ENCODE measurements around the gene ANKRD33B. TPM values are rescaled to one million over a fixed set of nuclear protein-coding genes. Genes with fewer than 3 reads are reported as not detected.

The ANKRD33B gene
- total and polyA plus RNA-seq, 2 donors (not counting 1 experiment from before 2014, with no cell fraction given), result 7.7 to 7.8 TPM

GRCh38 chr5:10681731-10682679 is 118.1 kb downstream of the ANKRD33B start:
- H3K4me3 ChIP-seq (replicated peaks in 1 of 4; ENCODE audit: control extremely low read depth in 1 of 4, insufficient read depth in 1 of 4, low read depth in 3 of 4, low read length in 4 of 4), result no peak overlapping the region
- H4K20me1 ChIP-seq (ENCODE audit: control insufficient read depth, extremely low read depth, insufficient read depth, low read length), result no peaks in the 10 kb centered on the region
- TF ChIP-seq CTCF (conservative IDR thresholded peaks at IDR 0.05 in 1 of 2, IDR thresholded peaks at IDR 0.05 in 1 of 2; ENCODE audit: low read depth in 1 of 2, low read length in 2 of 2) (no peak), EZH2 (IDR thresholded peaks at IDR 0.05; ENCODE audit: low read length, missing control alignments) (no peak)
- H3K36me3 ChIP-seq (ENCODE audit: control insufficient read depth, insufficient read depth, low read length), result peaks cover 16% of the 10 kb centered on the region
- no peak overlapping the region for H2AFZ ChIP-seq (ENCODE audit: low read length)
- no peak overlapping the region for H3K27ac ChIP-seq (ENCODE audit: insufficient read depth, low read length)
- no peaks in the 10 kb centered on the region for H3K79me2 ChIP-seq (ENCODE audit: control insufficient read depth, insufficient read depth, low read length)
- no peaks in the 10 kb centered on the region for H3K27me3 ChIP-seq (ENCODE audit: control insufficient read depth, insufficient read depth, low read length)
- no peaks in the 10 kb centered on the region for H3K4me1 ChIP-seq (ENCODE audit: control insufficient read depth, extremely low read depth, insufficient read depth, low read length)
- H3K9ac ChIP-seq (ENCODE audit: insufficient read depth, low read length), result no peak overlapping the region
- H3K4me2 ChIP-seq (ENCODE audit: extremely low read depth, insufficient read depth, low read length), result no peak overlapping the region
- DNase-seq (ENCODE audit: low read depth in 2 of 2), result no peak
- H3K9me3 ChIP-seq (ENCODE audit: control insufficient read depth, insufficient read depth, low read depth, low read length), result no peaks in the 10 kb centered on the region

- no peaks in the 10 kb centered on the region for H3K27me3 ChIP-seq (ENCODE audit: control insufficient read depth, insufficient read depth, low read length)
- H3K4me3 ChIP-seq (replicated peaks in 1 of 4; ENCODE audit: control extremely low read depth in 1 of 4, insufficient read depth in 1 of 4, low read depth in 3 of 4, low read length in 4 of 4), result no peak overlapping the region
- H3K9me3 ChIP-seq (ENCODE audit: control insufficient read depth, insufficient read depth, low read depth, low read length), result no peaks in the 10 kb centered on the region
- no peak overlapping the region for H3K4me2 ChIP-seq (ENCODE audit: extremely low read depth, insufficient read depth, low read length)
- no peak for DNase-seq (ENCODE audit: low read depth in 2 of 2)
- no peaks in the 10 kb centered on the region for H3K4me1 ChIP-seq (ENCODE audit: control insufficient read depth, extremely low read depth, insufficient read depth, low read length)
- H2AFZ ChIP-seq (ENCODE audit: low read length), result no peak overlapping the region
- H3K9ac ChIP-seq (ENCODE audit: insufficient read depth, low read length), result no peak overlapping the region
- no peak for TF ChIP-seq CTCF (conservative IDR thresholded peaks at IDR 0.05 in 1 of 2, IDR thresholded peaks at IDR 0.05 in 1 of 2; ENCODE audit: low read depth in 1 of 2, low read length in 2 of 2)
- no peak overlapping the region for H3K27ac ChIP-seq (ENCODE audit: insufficient read depth, low read length)
- H3K79me2 ChIP-seq (ENCODE audit: control insufficient read depth, insufficient read depth, low read length), result no peaks in the 10 kb centered on the region
- H3K36me3 ChIP-seq (ENCODE audit: control insufficient read depth, insufficient read depth, low read length), result peaks cover 16% of the 10 kb centered on the region
- no peaks in the 10 kb centered on the region for H4K20me1 ChIP-seq (ENCODE audit: control insufficient read depth, extremely low read depth, insufficient read depth, low read length)
Measured at GRCh38 chr5:10682801-10683525, 119.1 kb downstream of the ANKRD33B start.

DNA sequence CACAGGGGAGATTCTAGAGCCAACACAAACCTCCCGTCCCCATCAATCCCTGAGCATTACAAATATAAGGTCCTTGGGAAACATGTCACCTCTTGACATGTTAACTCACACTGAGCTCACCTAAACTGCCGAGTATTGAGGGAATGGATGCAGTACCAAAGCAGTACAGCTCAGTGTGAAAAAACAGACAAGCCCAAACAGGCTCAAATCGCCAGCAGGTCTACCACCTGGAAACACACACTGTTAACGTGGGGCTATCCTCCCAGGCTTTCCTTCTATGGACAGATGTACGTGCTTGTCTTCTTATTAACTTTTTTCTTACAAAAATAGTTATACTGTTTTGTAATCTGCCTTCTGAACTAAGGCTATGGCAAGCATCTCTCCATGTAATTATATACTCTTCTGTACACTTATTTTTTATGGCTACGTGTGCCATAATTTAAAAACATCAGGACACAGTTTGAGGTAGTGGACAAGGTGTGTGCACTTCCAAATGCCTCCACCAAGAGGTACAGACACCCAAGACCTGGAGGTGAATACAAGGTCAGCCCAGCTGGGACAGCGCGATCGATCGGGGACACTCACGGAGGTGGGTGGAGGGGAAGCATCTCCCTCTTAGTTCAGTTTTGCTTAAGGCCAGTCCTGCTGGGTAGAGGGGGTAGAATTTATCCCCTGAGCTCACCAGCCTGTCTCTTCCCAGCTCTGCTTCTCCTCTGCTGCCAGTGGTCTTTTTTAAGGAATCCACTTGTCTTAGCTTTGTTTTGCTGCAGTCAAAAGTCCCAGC is 120.6 kb downstream of the ANKRD33B start:
- TF ChIP-seq CTCF (conservative IDR thresholded peaks at IDR 0.05 in 1 of 2, IDR thresholded peaks at IDR 0.05 in 1 of 2; ENCODE audit: low read depth in 1 of 2, low read length in 2 of 2), result no peak
- TF ChIP-seq EZH2 (IDR thresholded peaks at IDR 0.05; ENCODE audit: low read length, missing control alignments), result no peak
- H4K20me1 ChIP-seq (ENCODE audit: control insufficient read depth, extremely low read depth, insufficient read depth, low read length), result no peaks in the 10 kb centered on the region
- no peak overlapping the region for H3K27ac ChIP-seq (ENCODE audit: insufficient read depth, low read length)
- no peak overlapping the region for H2AFZ ChIP-seq (ENCODE audit: low read length)
- H3K79me2 ChIP-seq (ENCODE audit: control insufficient read depth, insufficient read depth, low read length), result peaks cover 4% of the 10 kb centered on the region
- DNase-seq (ENCODE audit: low read depth in 2 of 2), result no peak
- H3K4me1 ChIP-seq (ENCODE audit: control insufficient read depth, extremely low read depth, insufficient read depth, low read length), result peaks cover 1% of the 10 kb centered on the region
- peaks cover 16% of the 10 kb centered on the region for H3K36me3 ChIP-seq (ENCODE audit: control insufficient read depth, insufficient read depth, low read length)
- no peaks in the 10 kb centered on the region for H3K27me3 ChIP-seq (ENCODE audit: control insufficient read depth, insufficient read depth, low read length)
- no peak overlapping the region for H3K9ac ChIP-seq (ENCODE audit: insufficient read depth, low read length)
- no peaks in the 10 kb centered on the region for H3K9me3 ChIP-seq (ENCODE audit: control insufficient read depth, insufficient read depth, low read depth, low read length)
- H3K4me3 ChIP-seq (replicated peaks in 1 of 4; ENCODE audit: control extremely low read depth in 1 of 4, insufficient read depth in 1 of 4, low read depth in 3 of 4, low read length in 4 of 4), result no peak overlapping the region
- no peak overlapping the region for H3K4me2 ChIP-seq (ENCODE audit: extremely low read depth, insufficient read depth, low read length)

Data from fibroblast of lung (primary cell).